AG04450 (cell line): ENCODE measurements around the gene IFT122. TPM values are rescaled to one million over a fixed set of nuclear protein-coding genes. Genes with fewer than 3 reads are reported as not detected.

ENCODE experiments used
- CTCF ChIA-PET: fragments of 300-600, 350-600 bp; formaldehyde crosslinking; extraction: SDS; loops from one replicate; lab custom pipeline; 2022; ENCODE audit warnings: antibody characterized with exemption, inconsistent platforms; lab: Charles Lee
- POLR2A ChIA-PET: fragments of 350-600 bp; formaldehyde crosslinking; extraction: SDS; loops from one replicate; lab custom pipeline; 2021; ENCODE audit warnings: antibody characterized with exemption, inconsistent platforms; lab: Yijun Ruan, JAX
- DNase-seq: peaks from one replicate; pipeline ENCODE4 v3.0.0-alpha.2; 2011; ENCODE audit warnings: low read depth, low spot score
- H3K27ac ChIP-seq: one replicate; pipeline ENCODE4 v1.5.1; 2012; ENCODE audit warnings: low read depth, low read length, control low read depth
- H3K27me3 ChIP-seq: one replicate; pipeline ENCODE4 v1.6.0; 2012; ENCODE audit warnings: low read length; ENCODE audit not compliant: control insufficient read depth, insufficient read depth
- H3K4me3 ChIP-seq: 2 replicates; pipeline ENCODE4 v1.5.1; 2011; ENCODE audit warnings: mild to moderate bottlenecking, low read depth, low read length, control low read depth
- H3K9me3 ChIP-seq: 2 replicates; pipeline ENCODE4 v1.5.1; 2012; ENCODE audit warnings: low read length; ENCODE audit not compliant: control insufficient read depth, insufficient read depth
- CTCF ChIP-seq: IDR thresholded peaks from 2 replicates; pipeline ENCODE4 v1.5.1; 2011; ENCODE audit warnings: low read depth, low read length, control low read depth, inconsistent platforms
- polyA plus RNA-seq: library from polyadenylated mRNA; depleted of rRNA; stranded (reverse); fragments of >200 nt; gene quantifications from 2 replicates; pipeline ENCODE4 v1.2.3, GENCODE V29; 2011

IFT122 gene
- polyA plus RNA-seq, 1 experiment = 14.3 TPM

GRCh38 chr3:129558081-129558771, 118.2 kb downstream of the IFT122 start:
- no peaks in the 10 kb centered on the region for H3K27me3 ChIP-seq
- no peak for TF ChIP-seq CTCF
- H3K9me3 ChIP-seq = no peaks in the 10 kb centered on the region; the same call in 1 of the 2 replicates
- DNase-seq = no peak
- ChIA-PET CTCF (interaction anchor here (0.5 to 1.4 kb wide), 2 partner anchors 68 to 182 kb away, joined by 5 to 7 read pairs; no protein-coding TSS in a partner anchor), POLR2A (interaction anchor here (1.2 to 2.9 kb wide), 2 partner anchors 39 to 64 kb away, joined by 3 to 12 read pairs; no protein-coding TSS in a partner anchor)
- no peak overlapping the region for H3K4me3 ChIP-seq
- peak overlapping the region; percentile 39 for H3K27ac ChIP-seq

- TF ChIP-seq CTCF = no peak
- no peak overlapping the region for H3K4me3 ChIP-seq
- ChIA-PET POLR2A (interaction anchor here (0.6 to 2.9 kb wide), 3 partner anchors 38 to 69 kb away, joined by 3 to 12 read pairs (median 4); no protein-coding TSS in a partner anchor), CTCF (interaction anchor here (1.4 kb wide), 1 partner anchor 69 kb away, joined by 7 read pairs; no protein-coding TSS in a partner anchor)
- H3K27me3 ChIP-seq = no peaks in the 10 kb centered on the region
- peak overlapping the region; percentile 61 for H3K27ac ChIP-seq
- H3K9me3 ChIP-seq = no peaks in the 10 kb centered on the region; the same call in 1 of the 2 replicates
- peak; percentile 32 for DNase-seq
Observed at GRCh38 chr3:129558772-129559564, 118.9 kb downstream of the IFT122 start.

- ChIA-PET POLR2A (interaction anchor here (0.6 to 2.9 kb wide), 3 partner anchors 37 to 68 kb away, joined by 3 to 12 read pairs (median 4); no protein-coding TSS in a partner anchor), CTCF (no interaction called here)
- no peak for DNase-seq
- peak overlapping the region; percentile 35 for H3K4me3 ChIP-seq
- peak overlapping the region; percentile 92 for H3K27ac ChIP-seq
- no peaks in the 10 kb centered on the region for H3K27me3 ChIP-seq
- no peaks in the 10 kb centered on the region; the same call in 1 of the 2 replicates for H3K9me3 ChIP-seq
- no peak for TF ChIP-seq CTCF
Observed at GRCh38 chr3:129559565-129560079, 119.6 kb downstream of the IFT122 start.

- CTCF ChIA-PET = no interaction called here
- no peak for TF ChIP-seq CTCF
- peak; percentile 26 for DNase-seq
- Histone ChIP-seq H3K27ac (peak overlapping the region; percentile 92), H3K4me3 (peak overlapping the region; percentile 35), H3K9me3 (no peaks in the 10 kb centered on the region; the same call in 1 of the 2 replicates), H3K27me3 (no peaks in the 10 kb centered on the region)
- POLR2A ChIA-PET = interaction anchor here (1.1 to 2.9 kb wide), 3 partner anchors 11 to 45 kb away, joined by 3 to 12 read pairs (median 5); partner anchors contain the start of gene PLXND1
Observed at GRCh38 chr3:129560269-129560787, 120.3 kb downstream of the IFT122 start.
